HTR-8/SVneo (cell line): ENCODE measurements around the gene TNMD.

Source experiments
- DNase-seq: peaks from one replicate; pipeline ENCODE4 v3.0.0; 2011; ENCODE audit warnings: low spot score, mixed read lengths; ENCODE audit not compliant: insufficient read length
- FAIRE-seq: peaks from 2 replicates; lab custom pipeline; 2011; peaks lifted over from hg19 to GRCh38; lab: Jason Lieb, UNC

The TNMD gene

GRCh38 chrX:100643212-100643611, 58.5 kb downstream of the TNMD start:
- FAIRE-seq = no peak
- DNase-seq = no peak

GRCh38 chrX:100643956-100644860, 59.5 kb downstream of the TNMD start, which contains the start of gene SRPX2:
Gene SRPX2, plus strand, starts transcription at chrX:100644199. Its CDS starts 2,124 bp downstream, at chrX:100646323.
- FAIRE-seq (no peak), DNase-seq (peak; percentile 14)

GRCh38 chrX:100645106-100645505, 60.4 kb downstream of the TNMD start:
- DNase-seq = no peak
- FAIRE-seq = no peak

GRCh38 chrX:100647095-100647494, 62.4 kb downstream of the TNMD start:
- FAIRE-seq = no peak
- DNase-seq = no peak

- no peak for FAIRE-seq
Observed at GRCh38 chrX:100647739-100648138, 63.0 kb downstream of the TNMD start.

GRCh38 chrX:100648458-100649417, 64.0 kb downstream of the TNMD start:
- FAIRE-seq (no peak), DNase-seq (no peak)

More at GRCh38 chrX:100647739-100648138, 63.0 kb downstream of the TNMD start:
- no peak for DNase-seq
